ENCODE measurements around the gene TRPM2. TPM values are rescaled to one million over a fixed set of nuclear protein-coding genes. Genes with fewer than 3 reads are reported as not detected.

Gene TRPM2
- total and polyA plus RNA-seq, 2 experiments from 2014 or later, result not detected

DNA sequence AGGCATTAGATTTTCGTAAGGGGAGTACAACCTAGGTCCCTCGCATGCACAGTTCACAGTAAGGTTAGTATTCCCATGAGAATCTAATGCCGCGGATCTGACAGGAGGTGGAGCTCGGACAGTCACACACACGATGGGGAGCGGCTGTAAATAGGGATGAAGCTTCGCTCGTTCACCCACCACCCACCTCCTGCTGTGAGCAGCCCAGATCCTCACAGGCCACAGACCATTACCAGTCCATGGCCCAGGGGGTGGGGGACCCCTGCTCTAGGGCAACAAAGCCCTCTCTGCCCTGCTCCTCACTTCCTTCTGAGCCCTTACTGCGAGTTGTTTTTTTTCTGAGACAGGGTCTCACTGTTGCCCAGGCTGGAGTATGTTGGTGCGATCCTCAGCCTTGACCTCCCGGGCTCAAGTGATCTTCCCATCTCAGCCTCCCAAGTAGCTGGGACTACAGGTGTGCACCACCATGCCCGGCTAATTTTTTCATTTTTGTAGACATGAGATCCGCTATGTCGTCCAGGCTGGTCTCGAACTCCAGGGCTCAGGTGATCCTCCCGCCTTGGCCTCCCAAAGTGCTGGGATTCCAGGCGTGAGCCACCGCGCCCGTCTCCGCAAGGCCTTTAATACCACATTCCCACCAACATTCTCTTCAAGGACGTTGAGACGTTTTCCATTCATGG lies 21.3 kb downstream of the TRPM2 start:
- TF ChIP-seq, protein P1, sequence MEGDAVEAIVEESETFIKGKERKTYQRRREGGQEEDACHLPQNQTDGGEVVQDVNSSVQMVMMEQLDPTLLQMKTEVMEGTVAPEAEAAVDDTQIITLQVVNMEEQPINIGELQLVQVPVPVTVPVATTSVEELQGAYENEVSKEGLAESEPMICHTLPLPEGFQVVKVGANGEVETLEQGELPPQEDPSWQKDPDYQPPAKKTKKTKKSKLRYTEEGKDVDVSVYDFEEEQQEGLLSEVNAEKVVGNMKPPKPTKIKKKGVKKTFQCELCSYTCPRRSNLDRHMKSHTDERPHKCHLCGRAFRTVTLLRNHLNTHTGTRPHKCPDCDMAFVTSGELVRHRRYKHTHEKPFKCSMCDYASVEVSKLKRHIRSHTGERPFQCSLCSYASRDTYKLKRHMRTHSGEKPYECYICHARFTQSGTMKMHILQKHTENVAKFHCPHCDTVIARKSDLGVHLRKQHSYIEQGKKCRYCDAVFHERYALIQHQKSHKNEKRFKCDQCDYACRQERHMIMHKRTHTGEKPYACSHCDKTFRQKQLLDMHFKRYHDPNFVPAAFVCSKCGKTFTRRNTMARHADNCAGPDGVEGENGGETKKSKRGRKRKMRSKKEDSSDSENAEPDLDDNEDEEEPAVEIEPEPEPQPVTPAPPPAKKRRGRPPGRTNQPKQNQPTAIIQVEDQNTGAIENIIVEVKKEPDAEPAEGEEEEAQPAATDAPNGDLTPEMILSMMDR (IDR thresholded peaks at IDR 0.05; ENCODE audit: low read depth, low read length), result no peak
- H3K4me3 ChIP-seq, result no peak overlapping the region
- no peaks in the 10 kb centered on the region for H3K36me3 ChIP-seq
- H3K9me3 ChIP-seq (ENCODE audit: low read depth), result no peaks in the 10 kb centered on the region
- peaks cover 2% of the 10 kb centered on the region for H3K27me3 ChIP-seq
- no peaks in the 10 kb centered on the region for H3K4me1 ChIP-seq (ENCODE audit: low read depth)
- DNase-seq (ENCODE audit: low read depth in 1 of 2, low spot score in 1 of 2), result no peak
- H3K27ac ChIP-seq, result no peak overlapping the region

DNA sequence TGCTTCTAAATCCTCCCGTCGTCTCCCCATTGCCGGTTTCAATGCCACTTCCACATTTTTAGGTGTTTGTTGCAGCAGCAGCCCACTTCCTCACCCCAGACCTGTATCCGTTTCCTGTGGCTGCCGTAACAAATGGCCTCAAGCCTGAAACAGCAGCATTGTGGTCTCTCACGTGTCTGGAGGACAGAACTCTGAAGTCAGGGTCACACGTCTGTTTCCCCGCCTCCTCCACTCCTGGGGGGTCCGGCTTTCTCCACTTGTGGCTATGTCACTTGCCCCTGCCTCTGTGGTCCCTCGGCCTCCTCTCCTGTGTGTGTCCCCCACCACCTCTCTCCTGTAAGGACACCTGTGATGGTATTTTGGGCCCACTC lies 21.8 kb downstream of the TRPM2 start:
- DNase-seq (ENCODE audit: low read depth in 1 of 2, low spot score in 1 of 2), result no peak
- TF ChIP-seq, protein P1 (IDR thresholded peaks at IDR 0.05; ENCODE audit: low read depth, low read length), result no peak
- Histone ChIP-seq H3K27me3 (peaks cover 2% of the 10 kb centered on the region), H3K9me3 (ENCODE audit: low read depth) (no peaks in the 10 kb centered on the region), H3K27ac (no peak overlapping the region), H3K4me1 (ENCODE audit: low read depth) (no peaks in the 10 kb centered on the region), H3K36me3 (no peaks in the 10 kb centered on the region), H3K4me3 (no peak overlapping the region)

DNA sequence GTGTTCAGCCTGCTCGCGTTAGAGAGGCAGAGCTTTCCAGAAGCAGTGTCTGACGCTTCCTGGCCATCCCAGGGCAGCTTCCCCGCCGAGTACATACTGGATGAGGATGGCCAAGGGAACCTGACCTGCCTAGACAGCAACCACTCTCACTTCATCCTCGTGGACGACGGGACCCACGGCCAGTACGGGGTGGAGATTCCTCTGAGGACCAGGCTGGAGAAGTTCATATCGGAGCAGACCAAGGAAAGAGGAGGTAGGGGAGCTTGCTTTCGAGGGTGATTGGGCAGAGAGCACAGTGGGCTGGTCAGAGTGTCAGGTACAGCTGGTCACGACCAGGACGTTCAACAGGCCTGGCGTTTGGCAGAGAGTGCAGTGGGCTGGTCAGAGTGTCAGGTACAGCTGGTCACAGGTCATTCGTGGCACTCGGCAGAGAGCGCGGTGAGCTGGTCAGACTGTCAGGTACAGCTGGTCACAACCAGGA lies 22.4 kb downstream of the TRPM2 start:
- no peaks in the 10 kb centered on the region for H3K36me3 ChIP-seq
- no peaks in the 10 kb centered on the region for H3K4me1 ChIP-seq (ENCODE audit: low read depth)
- H3K9me3 ChIP-seq (ENCODE audit: low read depth), result no peaks in the 10 kb centered on the region
- peaks cover 2% of the 10 kb centered on the region for H3K27me3 ChIP-seq
- H3K27ac ChIP-seq, result no peak overlapping the region
- TF ChIP-seq, protein P1 (IDR thresholded peaks at IDR 0.05; ENCODE audit: low read depth, low read length), result no peak
- DNase-seq (ENCODE audit: low read depth in 1 of 2, low spot score in 1 of 2), result no peak
- H3K4me3 ChIP-seq, result no peak overlapping the region

DNA sequence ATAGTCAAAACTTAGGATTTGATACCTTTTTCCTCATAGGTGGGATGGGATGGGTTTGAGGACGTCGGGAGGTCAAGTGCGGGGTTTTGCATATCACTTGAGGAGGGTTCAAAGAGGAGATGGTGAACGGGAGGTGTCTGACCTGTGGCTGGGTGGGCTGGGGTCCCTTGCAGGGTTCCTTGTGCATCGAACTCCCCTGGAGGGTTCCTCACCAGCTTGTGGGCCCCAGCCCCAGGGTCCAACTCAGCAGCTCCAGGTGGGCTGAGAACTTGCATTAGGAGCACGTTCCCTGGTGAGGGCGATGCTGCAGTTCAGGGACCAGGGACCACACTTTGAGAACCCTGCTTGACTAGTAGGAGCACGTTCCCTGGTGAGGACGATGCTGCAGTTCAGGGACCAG lies 23.2 kb downstream of the TRPM2 start:
- H3K9me3 ChIP-seq (ENCODE audit: low read depth), result no peaks in the 10 kb centered on the region
- no peaks in the 10 kb centered on the region for H3K36me3 ChIP-seq
- no peak for DNase-seq (ENCODE audit: low read depth in 1 of 2, low spot score in 1 of 2)
- H3K27ac ChIP-seq, result no peak overlapping the region
- no peak overlapping the region for H3K4me3 ChIP-seq
- H3K27me3 ChIP-seq, result peaks cover 2% of the 10 kb centered on the region
- TF ChIP-seq, protein P1 (IDR thresholded peaks at IDR 0.05; ENCODE audit: low read depth, low read length), result no peak
- no peaks in the 10 kb centered on the region for H3K4me1 ChIP-seq (ENCODE audit: low read depth)

DNA sequence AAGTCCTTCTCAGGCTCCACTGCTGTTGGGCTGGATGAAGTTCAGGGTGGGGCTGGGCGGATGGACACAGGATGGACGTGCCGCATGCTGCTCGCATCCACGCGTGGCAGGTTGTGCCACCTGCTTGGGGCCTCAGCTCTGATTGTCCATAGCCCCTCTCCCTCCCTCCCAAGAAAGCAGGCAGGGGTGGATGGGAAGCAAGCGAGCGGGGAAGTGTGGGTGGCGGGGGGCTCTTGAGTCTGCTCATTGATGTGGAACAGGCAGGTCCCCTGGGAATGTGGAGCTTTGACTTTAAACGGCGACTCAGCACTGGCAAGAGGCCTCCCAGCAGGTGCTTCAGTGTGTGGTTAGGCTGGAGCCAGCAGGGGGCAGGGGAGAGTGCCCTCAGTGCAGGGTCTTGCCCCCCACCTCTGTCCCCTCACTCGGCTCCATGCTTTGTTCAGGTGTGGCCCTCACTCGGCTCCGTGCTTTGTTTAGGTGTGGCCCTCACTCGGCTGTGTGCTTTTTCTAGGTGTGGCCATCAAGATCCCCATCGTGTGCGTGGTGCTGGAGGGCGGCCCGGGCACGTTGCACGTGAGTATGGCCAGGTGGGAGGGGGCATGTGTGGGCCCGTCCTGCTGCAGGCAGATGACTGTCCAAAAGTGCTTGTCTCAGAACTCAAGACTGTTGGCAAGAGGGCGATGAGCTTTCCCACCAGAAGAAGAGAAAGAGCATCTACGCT lies 23.9 kb downstream of the TRPM2 start:
- Histone ChIP-seq H3K4me1 (ENCODE audit: low read depth) (no peaks in the 10 kb centered on the region), H3K36me3 (no peaks in the 10 kb centered on the region), H3K9me3 (ENCODE audit: low read depth) (no peaks in the 10 kb centered on the region), H3K27me3 (peaks cover 2% of the 10 kb centered on the region), H3K4me3 (no peak overlapping the region), H3K27ac (no peak overlapping the region)
- TF ChIP-seq, protein P1 (IDR thresholded peaks at IDR 0.05; ENCODE audit: low read depth, low read length), result no peak
- peak in 1 of 2 donors; percentile 9 for DNase-seq (ENCODE audit: low read depth in 1 of 2, low spot score in 1 of 2)
